Measurements from ENCODE around the gene SEC61B. TPM values are rescaled to one million over a fixed set of nuclear protein-coding genes. Genes with fewer than 3 reads are reported as not detected.

SEC61B gene
- total RNA-seq: 100 to 1,000 TPM in 1 of 2 donors, 10 to 100 TPM in 1; 67.7 to 126 TPM

DNA sequence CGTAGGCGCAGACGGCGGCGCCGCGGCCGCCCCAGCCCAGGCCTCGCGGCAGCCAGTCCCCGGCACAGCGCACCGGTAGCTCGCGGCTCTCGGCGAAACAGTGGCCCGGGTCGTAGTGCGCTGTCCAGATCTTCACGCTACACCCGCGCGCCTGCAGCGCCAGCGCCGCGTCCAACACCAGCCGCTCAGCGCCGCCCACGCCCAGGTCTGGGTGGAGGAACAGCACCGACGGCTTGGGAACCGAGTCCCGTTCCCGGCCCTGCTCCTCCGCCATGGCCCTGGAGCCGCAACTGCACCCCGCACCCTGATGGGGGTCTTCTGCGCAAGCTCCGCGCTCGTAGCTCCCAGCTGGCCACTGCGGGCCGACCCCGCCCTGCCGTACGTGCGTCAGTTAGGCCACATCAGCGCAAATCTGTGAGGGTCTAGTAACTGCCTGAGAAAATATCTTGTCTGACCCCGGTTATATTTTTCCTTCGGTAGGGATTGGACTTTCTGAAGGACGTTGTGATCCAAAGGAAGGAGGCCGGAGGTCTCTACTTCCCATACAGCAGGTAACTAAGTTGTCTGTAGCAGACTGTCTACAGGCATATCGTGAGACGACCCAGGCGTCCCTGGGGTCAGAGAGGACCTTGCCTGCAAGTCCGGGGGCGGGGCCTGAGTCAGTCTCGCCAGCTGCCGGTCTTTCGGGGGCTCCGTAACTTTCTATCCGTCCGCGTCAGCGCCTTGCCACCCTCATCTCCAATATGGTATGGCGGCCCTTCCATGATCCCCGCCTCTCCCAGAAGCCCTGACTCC lies at the start of gene SEC61B, which contains the start of gene ALG2:
Gene SEC61B (plus strand): TSS at position 662 of the 795 bp plus-strand sequence. CDS start 82 bp downstream, at position 744.
Gene ALG2 (minus strand): TSS at position 322 of the 795 bp plus-strand sequence. CDS start 48 bp downstream, at position 274.
- Histone ChIP-seq H3K4me1 (replicated peaks) (peaks cover 2% of the 10 kb centered on the region), H3K27me3 (replicated peaks; ENCODE audit: insufficient read depth) (no peaks in the 10 kb centered on the region), H3K27ac (peak within 1 kb of the TSS; percentile 87 to 91), H3K36me3 (no peaks in the 10 kb centered on the region), H3K4me3 (peak within 1 kb of the TSS; percentile 91 to 93), H3K9me3 (no peaks in the 10 kb centered on the region)
- under 1% methylated on average over 68 of the region's 70 CpGs for WGBS
- TF ChIP-seq, protein P1, sequence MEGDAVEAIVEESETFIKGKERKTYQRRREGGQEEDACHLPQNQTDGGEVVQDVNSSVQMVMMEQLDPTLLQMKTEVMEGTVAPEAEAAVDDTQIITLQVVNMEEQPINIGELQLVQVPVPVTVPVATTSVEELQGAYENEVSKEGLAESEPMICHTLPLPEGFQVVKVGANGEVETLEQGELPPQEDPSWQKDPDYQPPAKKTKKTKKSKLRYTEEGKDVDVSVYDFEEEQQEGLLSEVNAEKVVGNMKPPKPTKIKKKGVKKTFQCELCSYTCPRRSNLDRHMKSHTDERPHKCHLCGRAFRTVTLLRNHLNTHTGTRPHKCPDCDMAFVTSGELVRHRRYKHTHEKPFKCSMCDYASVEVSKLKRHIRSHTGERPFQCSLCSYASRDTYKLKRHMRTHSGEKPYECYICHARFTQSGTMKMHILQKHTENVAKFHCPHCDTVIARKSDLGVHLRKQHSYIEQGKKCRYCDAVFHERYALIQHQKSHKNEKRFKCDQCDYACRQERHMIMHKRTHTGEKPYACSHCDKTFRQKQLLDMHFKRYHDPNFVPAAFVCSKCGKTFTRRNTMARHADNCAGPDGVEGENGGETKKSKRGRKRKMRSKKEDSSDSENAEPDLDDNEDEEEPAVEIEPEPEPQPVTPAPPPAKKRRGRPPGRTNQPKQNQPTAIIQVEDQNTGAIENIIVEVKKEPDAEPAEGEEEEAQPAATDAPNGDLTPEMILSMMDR (IDR thresholded peaks at IDR 0.05): peak in 2 of 4 experiments; percentile 19 to 21
- TF ChIP-seq POLR2AphosphoS5 (IDR thresholded peaks at IDR 0.05) (peak; percentile 94), POLR2A (IDR thresholded peaks at IDR 0.05) (peak; percentile 82)
- intact Hi-C loops (cut with DNase I): loop anchor here (5.0 kb wide), 2 partner anchors 35 to 595 kb away; no protein-coding TSS in a partner anchor
- peak; percentile 89 for DNase-seq (ENCODE audit: low spot score)

DNA sequence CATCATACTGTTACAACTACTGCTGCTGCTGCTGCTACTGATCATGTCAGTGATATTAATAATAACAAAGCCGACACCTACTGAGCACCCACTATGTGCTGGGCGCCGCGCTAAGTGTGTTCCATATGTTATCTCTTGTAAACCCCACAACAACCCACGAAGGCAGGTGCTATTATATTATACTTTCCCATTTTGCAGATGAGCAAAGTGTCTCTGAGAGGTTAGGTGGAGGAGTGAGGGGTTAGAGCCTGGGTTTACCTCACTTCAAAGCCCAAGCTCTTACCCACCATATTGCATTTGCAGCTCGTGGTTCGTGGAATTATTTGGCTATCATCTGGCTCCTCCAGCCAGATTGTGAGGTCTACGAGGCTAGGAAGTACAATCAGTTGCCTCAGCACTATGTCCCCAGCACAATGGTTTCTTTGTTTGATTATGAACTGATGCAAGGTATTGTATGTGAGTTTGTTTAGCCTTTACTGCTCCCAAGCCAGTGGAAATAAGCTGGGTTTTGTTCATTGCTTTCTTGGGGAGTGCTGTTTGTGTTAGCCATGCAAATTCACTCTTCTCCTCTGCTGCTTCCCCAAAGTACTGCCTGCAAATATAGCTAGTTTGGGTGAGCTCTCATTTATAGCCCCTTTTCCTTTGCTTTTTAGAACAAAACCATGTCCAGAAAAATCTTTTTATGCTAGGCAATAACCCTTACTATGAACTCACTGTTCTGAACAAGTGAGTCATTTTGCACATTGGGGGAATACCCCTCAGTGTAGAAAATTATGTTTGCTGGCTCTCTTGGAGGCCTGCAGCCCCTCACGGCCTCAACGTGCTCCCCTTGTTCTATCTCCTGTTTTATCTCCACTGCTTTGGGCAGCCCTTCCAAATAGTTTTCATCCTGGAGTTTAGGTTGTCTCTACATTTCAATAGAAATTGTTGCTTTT lies 48.2 kb upstream of the SEC61B start:
- Histone ChIP-seq H3K4me1 (replicated peaks) (no peaks in the 10 kb centered on the region), H3K27ac (no peak overlapping the region), H3K27me3 (replicated peaks; ENCODE audit: insufficient read depth) (no peaks in the 10 kb centered on the region), H3K36me3 (no peaks in the 10 kb centered on the region), H3K9me3 (no peaks in the 10 kb centered on the region), H3K4me3 (no peak overlapping the region)
- no peak for TF ChIP-seq POLR2AphosphoS5 (IDR thresholded peaks at IDR 0.05)
- TF ChIP-seq, protein P1 (IDR thresholded peaks at IDR 0.05): no peak
- no peak for TF ChIP-seq POLR2A (IDR thresholded peaks at IDR 0.05)
- DNase-seq (ENCODE audit: low spot score): no peak
- intact Hi-C loops (cut with DNase I): no loop called here
- WGBS: 61% methylated on average over 10 of the region's 10 CpGs

DNA sequence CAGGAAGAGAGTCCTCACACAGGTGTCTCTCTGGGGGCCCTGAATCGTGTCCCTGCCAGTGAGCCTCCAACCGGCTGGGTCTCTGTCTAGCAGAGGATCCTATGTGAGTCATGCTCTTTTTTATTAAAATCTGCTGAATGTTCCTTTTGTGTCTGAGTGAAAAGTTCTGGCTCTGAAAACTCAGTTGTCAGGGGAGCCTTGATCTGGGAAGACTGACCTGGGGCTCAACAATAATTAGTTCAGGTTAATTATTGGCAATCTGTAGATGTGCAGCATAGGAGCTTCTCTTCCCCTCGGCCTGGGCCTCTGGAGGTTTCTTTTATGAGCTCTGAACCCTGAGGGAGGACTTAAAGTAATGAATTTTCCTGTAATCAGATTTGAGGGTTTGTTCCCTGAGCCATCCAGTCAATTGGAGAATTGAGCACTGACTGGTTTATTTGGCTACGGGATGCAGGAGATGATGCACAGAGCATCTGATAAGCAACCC lies 45.5 kb upstream of the SEC61B start:
- Histone ChIP-seq H3K27me3 (replicated peaks; ENCODE audit: insufficient read depth) (no peaks in the 10 kb centered on the region), H3K36me3 (no peaks in the 10 kb centered on the region), H3K9me3 (no peaks in the 10 kb centered on the region), H3K4me1 (replicated peaks) (no peaks in the 10 kb centered on the region), H3K27ac (no peak overlapping the region), H3K4me3 (no peak overlapping the region)
- TF ChIP-seq POLR2A (IDR thresholded peaks at IDR 0.05) (no peak), POLR2AphosphoS5 (IDR thresholded peaks at IDR 0.05) (no peak)
- TF ChIP-seq, protein P1 (IDR thresholded peaks at IDR 0.05): no peak
- no peak for DNase-seq (ENCODE audit: low spot score)
- intact Hi-C loops (cut with DNase I): no loop called here
- 32% methylated on average over 4 of the region's 4 CpGs for WGBS

DNA sequence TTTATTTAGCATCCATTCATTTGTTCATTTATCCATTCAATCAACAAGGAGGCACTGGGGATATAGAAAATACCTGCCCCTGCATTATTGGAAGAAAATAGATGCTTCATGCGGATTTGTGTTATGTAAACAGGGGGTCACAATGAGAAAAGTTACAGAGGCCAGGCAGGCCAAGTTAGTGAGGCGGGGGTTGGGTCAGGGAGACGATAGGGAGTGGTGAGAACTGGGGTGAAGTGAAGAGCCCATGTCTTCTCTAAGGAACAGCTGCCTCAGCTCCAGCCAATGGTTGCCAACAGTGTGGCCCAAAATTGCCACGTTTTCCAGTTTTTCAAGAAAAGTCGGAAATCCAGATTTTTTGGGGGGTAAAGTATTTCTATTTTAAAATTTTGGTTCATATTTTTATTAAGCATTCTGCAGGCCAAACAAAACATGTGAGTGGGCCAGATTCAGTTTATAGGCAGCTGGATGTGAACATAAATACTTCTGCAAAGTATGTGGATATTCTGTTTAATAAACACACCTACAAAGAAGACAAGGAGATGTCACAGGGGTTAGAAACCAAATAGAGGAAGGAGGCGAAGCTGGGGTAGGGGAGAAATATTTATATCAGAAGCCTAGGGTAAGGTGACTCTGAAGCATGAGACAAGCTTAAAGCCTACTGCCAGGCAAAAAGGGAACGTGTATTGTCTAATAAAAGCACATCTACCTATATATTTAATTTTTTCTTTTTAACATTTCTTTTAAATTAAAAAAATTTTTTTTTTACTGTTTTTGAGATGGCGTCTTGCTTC lies 44.3 kb upstream of the SEC61B start:
- no peak for DNase-seq (ENCODE audit: low spot score)
- H3K9me3 ChIP-seq: no peaks in the 10 kb centered on the region
- no peak overlapping the region for H3K4me3 ChIP-seq
- no peaks in the 10 kb centered on the region for H3K27me3 ChIP-seq (replicated peaks; ENCODE audit: insufficient read depth)
- no peaks in the 10 kb centered on the region for H3K4me1 ChIP-seq (replicated peaks)
- intact Hi-C loops (cut with DNase I): no loop called here
- no peaks in the 10 kb centered on the region for H3K36me3 ChIP-seq
- no peak overlapping the region for H3K27ac ChIP-seq
- TF ChIP-seq, protein P1 (IDR thresholded peaks at IDR 0.05): no peak
- TF ChIP-seq POLR2A (IDR thresholded peaks at IDR 0.05) (no peak), POLR2AphosphoS5 (IDR thresholded peaks at IDR 0.05) (no peak)
- WGBS: 88% methylated on average over 8 of the region's 8 CpGs
